B cell (primary cell): ENCODE data around the gene ARF5. TPM values are rescaled to one million over a fixed set of nuclear protein-coding genes. Genes with fewer than 3 reads are reported as not detected.

Experiments used
- ATAC-seq: fragments of 200-7000 bp; cut with Tn5 transposase; one replicate; pipeline ENCODE4 v1.10.0; 2021; ENCODE audit warnings: low read depth, mild to moderate bottlenecking, moderate number of reproducible peaks, moderate library complexity
- CTCF ChIA-PET: fragments of 350-600 bp; sonication (Branson Sonifier 250); formaldehyde crosslinking; loops from one replicate; lab custom pipeline; 2021; ENCODE audit warnings: antibody characterized with exemption, inconsistent platforms; lab: Charles Lee
- POLR2A ChIA-PET: fragments of 350-600 bp; sonication (Branson Sonifier 250); formaldehyde crosslinking; loops from one replicate; lab custom pipeline; 2021; ENCODE audit warnings: antibody characterized with exemption; lab: Charles Lee
- DNase-seq: peaks from one replicate; pipeline ENCODE4 v3.0.0; 2013
- H2AFZ ChIP-seq: 2 replicates; pipeline ENCODE4 v1.6.1; 2012; ENCODE audit warnings: mild to moderate bottlenecking, low read depth, low read length; ENCODE audit not compliant: insufficient read depth, poor library complexity, severe bottlenecking
- H3K27ac ChIP-seq, 2 donors: 1 replicate in 1 of 2; 2 replicates in 1 of 2; pipeline ENCODE4 v1.5.1; 2012 to 2013; ENCODE audit warnings: low read length in 2 of 2, mild to moderate bottlenecking in 2 of 2, moderate library complexity in 1 of 2
- H3K27me3 ChIP-seq, 4 experiments: fragments of 200-600 bp in 1 of 4; sonication (generic) in 1 of 4; replicated peaks in 1 of 4; 1 replicate in 2 of 4; 2 replicates in 2 of 4; pipeline versions ENCODE4 v1.6.1 to v1.7.0; 2013 to 2016; ENCODE audit warnings: low read length in 3 of 4, mild to moderate bottlenecking in 2 of 4, mixed read lengths in 1 of 4, moderate library complexity in 1 of 4; ENCODE audit not compliant: insufficient read depth in 4 of 4, control insufficient read depth in 3 of 4; ENCODE audit errors: control extremely low read depth in 1 of 4
- H3K36me3 ChIP-seq, 2 experiments: replicated peaks in 1 of 2; 1 replicate in 1 of 2; 2 replicates in 1 of 2; pipeline versions ENCODE4 v1.6.1 to v1.7.1; 2013; ENCODE audit warnings: low read length in 1 of 2; ENCODE audit not compliant: insufficient read depth in 2 of 2, control insufficient read depth in 1 of 2; ENCODE audit errors: control extremely low read depth in 1 of 2, extremely low read depth in 1 of 2
- H3K4me1 ChIP-seq, 2 donors: fragments of 200-600 bp in 1 of 2; sonication (generic) in 1 of 2; 1 replicate in 1 of 2; 2 replicates in 1 of 2; pipeline versions ENCODE4 v1.5.1 to v1.6.1; 2013 to 2017; ENCODE audit warnings: low read length in 2 of 2; ENCODE audit not compliant: control insufficient read depth in 2 of 2, insufficient read depth in 2 of 2
- H3K4me2 ChIP-seq: replicated peaks from 2 replicates; pipeline ENCODE3; 2012; ENCODE audit warnings: mild to moderate bottlenecking, low read depth, low read length; ENCODE audit not compliant: poor library complexity, severe bottlenecking
- H3K4me3 ChIP-seq, 5 experiments: fragments of 200-600 bp in 1 of 5; sonication (generic) in 1 of 5; 1 replicate in 3 of 5; 2 replicates in 2 of 5; pipeline versions ENCODE4 v1.5.1 to v1.7.0; 2011 to 2016; ENCODE audit warnings: low read length in 4 of 5, mild to moderate bottlenecking in 4 of 5, low read depth in 2 of 5, control low read depth in 1 of 5, moderate library complexity in 1 of 5; ENCODE audit not compliant: insufficient read depth in 1 of 5; ENCODE audit errors: control extremely low read depth in 1 of 5, extremely low read depth in 1 of 5
- H3K79me2 ChIP-seq: fragments of 200-600 bp; sonication (generic); one replicate; pipeline ENCODE4 v1.6.0; 2016; ENCODE audit warnings: low read length; ENCODE audit not compliant: control insufficient read depth, insufficient read depth
- H3K9ac ChIP-seq: fragments of 200-600 bp; sonication (generic); 2 replicates; pipeline ENCODE4 v1.6.1; 2017; ENCODE audit warnings: mild to moderate bottlenecking, low read length, moderate library complexity
- H3K9me3 ChIP-seq, 3 donors: one replicate each; pipeline versions ENCODE4 v1.6.1 to v1.7.1; 2013; ENCODE audit warnings: low read length in 2 of 3; ENCODE audit not compliant: control insufficient read depth in 2 of 3, insufficient read depth in 1 of 3; ENCODE audit errors: control extremely low read depth in 1 of 3
- H4K20me1 ChIP-seq: 2 replicates; pipeline ENCODE4 v1.6.0; 2012; ENCODE audit warnings: mild to moderate bottlenecking, low read length; ENCODE audit not compliant: insufficient read depth, control insufficient read depth, poor library complexity, severe bottlenecking
- H3K27ac Mint-ChIP-seq: one replicate; pipeline ENCODE4 v1.8.0; 2021; ENCODE audit warnings: mixed read lengths
- H3K27me3 Mint-ChIP-seq: one replicate; pipeline ENCODE4 v1.8.0; 2021; ENCODE audit warnings: mixed read lengths
- H3K4me1 Mint-ChIP-seq: one replicate; pipeline ENCODE4 v1.8.0; 2021; ENCODE audit warnings: mixed read lengths
- H3K4me3 Mint-ChIP-seq: one replicate; pipeline ENCODE4 v1.8.0; 2021; ENCODE audit warnings: mixed read lengths
- H3K9me3 Mint-ChIP-seq: one replicate; pipeline ENCODE4 v1.8.0; 2022; ENCODE audit warnings: mixed read lengths; ENCODE audit not compliant: insufficient read depth
- CTCF ChIP-seq: fragments of 200-600 bp; IDR thresholded peaks from one replicate; pipeline ENCODE4 v1.8.0; 2022; ENCODE audit warnings: antibody characterized with exemption, mild to moderate bottlenecking
- EZH2 ChIP-seq: IDR thresholded peaks from 2 replicates; pipeline ENCODE4 v1.6.1; 2012; ENCODE audit warnings: borderline replicate concordance, low read depth, mild to moderate bottlenecking, moderate library complexity, low read length; ENCODE audit not compliant: insufficient read depth, poor library complexity, severe bottlenecking
- WGBS: methylation state at CpG from one replicate; pipeline ENCODE4 v1.1.5; 2013; ENCODE audit warnings: missing lambda C conversion rate; ENCODE audit not compliant: insufficient coverage; 5-methylcytosine and 5-hydroxymethylcytosine counted together
- intact Hi-C: fragments of 100-400 bp; cut with micrococcal nuclease; formaldehyde crosslinking; loops from one replicate; pipeline ENCODE4 v1.10.0; 2022
- polyA plus RNA-seq: library from polyadenylated mRNA; depleted of rRNA; stranded (reverse); fragments of >200 nt; gene quantifications from 2 replicates; pipeline ENCODE4 v1.2.3, GENCODE V29; 2012
- total RNA-seq, 2 donors: library from RNA; stranded (reverse); fragments of 120-200 nt in 1 of 2; gene quantifications; 1 replicate in 1 of 2; 2 replicates in 1 of 2; pipeline versions ENCODE4 v1.2.3 to v1.2.4, GENCODE V29; 2013 to 2022

The ARF5 gene
- total and polyA plus RNA-seq, 2 donors (not counting 1 experiment from before 2014, with no cell fraction given), result 77.1 to 234 TPM

- 81% methylated on average over 2 of the region's 4 CpGs for WGBS
- ChIA-PET POLR2A (no interaction called here), CTCF (no interaction called here)
- H3K4me2 ChIP-seq, result no peak overlapping the region
- H3K9ac ChIP-seq, result no peak overlapping the region
- DNase-seq (no peak), ATAC-seq (no peak)
- H3K27me3 ChIP-seq, result peaks cover 0 to 12% (median 5%) of the 10 kb centered on the region in 4 experiments
- Mint-ChIP-seq H3K4me3 (no peak overlapping the region), H3K27me3 (peaks cover 52% of the 10 kb centered on the region), H3K9me3 (no peaks in the 10 kb centered on the region), H3K4me1 (no peaks in the 10 kb centered on the region), H3K27ac (no peak overlapping the region)
- H3K79me2 ChIP-seq, result no peaks in the 10 kb centered on the region
- no peak overlapping the region for H2AFZ ChIP-seq
- TF ChIP-seq CTCF, result no peak
- TF ChIP-seq EZH2, result no peak
- no peaks in the 10 kb centered on the region for H3K4me1 ChIP-seq
- no peak overlapping the region for H3K4me3 ChIP-seq
- H3K9me3 ChIP-seq, result peaks cover 0 to 8% (median 6%) of the 10 kb centered on the region in 3 donors
- H3K27ac ChIP-seq, result no peak overlapping the region
- no peaks in the 10 kb centered on the region for H4K20me1 ChIP-seq
- intact Hi-C loops, result no loop called here
- H3K36me3 ChIP-seq, result no peaks in the 10 kb centered on the region
Measured at GRCh38 chr7:127541548-127541947, 46.7 kb upstream of the ARF5 start.

GRCh38 chr7:127546313-127546712, 41.9 kb upstream of the ARF5 start:
- no peak overlapping the region for H3K27ac Mint-ChIP-seq
- H3K9me3 Mint-ChIP-seq, result no peaks in the 10 kb centered on the region
- TF ChIP-seq EZH2, result no peak
- no peak for TF ChIP-seq CTCF
- ATAC-seq, result no peak
- H3K9ac ChIP-seq, result no peak overlapping the region
- WGBS, result 100% methylated on average over 1 of the region's 1 CpG
- ChIA-PET CTCF (interaction anchor here (1.8 kb wide), 1 partner anchor 16 kb away, joined by 4 read pairs; no protein-coding TSS in a partner anchor), POLR2A (interaction anchor here (0.6 kb wide), 1 partner anchor 826 kb away, joined by 3 read pairs; no protein-coding TSS in a partner anchor)
- no peaks in the 10 kb centered on the region for H3K4me1 Mint-ChIP-seq
- no peak overlapping the region for H3K4me2 ChIP-seq
- H3K79me2 ChIP-seq, result no peaks in the 10 kb centered on the region
- peaks cover 0 to 2% (median 0%) of the 10 kb centered on the region in 4 experiments for H3K27me3 ChIP-seq
- no peaks in the 10 kb centered on the region for H3K36me3 ChIP-seq
- no peak overlapping the region for H3K4me3 Mint-ChIP-seq
- peaks cover 0 to 8% (median 6%) of the 10 kb centered on the region in 3 donors for H3K9me3 ChIP-seq
- no peak overlapping the region for H2AFZ ChIP-seq
- no peaks in the 10 kb centered on the region for H4K20me1 ChIP-seq
- no peaks in the 10 kb centered on the region for H3K4me1 ChIP-seq
- H3K4me3 ChIP-seq, result no peak overlapping the region
- no peak for DNase-seq
- intact Hi-C loops, result no loop called here
- H3K27ac ChIP-seq, result no peak overlapping the region
- peaks cover 36% of the 10 kb centered on the region for H3K27me3 Mint-ChIP-seq
